Stimulated activated CD8-positive, alpha-beta memory T cell treated with anti-CD3 and anti-CD28 coated beads, Interleukin-7, amount 100 ng/mL, for 1 hour (primary cell): ENCODE measurements around the gene SERPINI1.

Experiments used
- DNase-seq, 2 donors: peaks; one replicate each; pipeline ENCODE4 v3.0.0-alpha.2; 2020; ENCODE audit warnings: low read depth in 2 of 2

Gene SERPINI1, protein sequence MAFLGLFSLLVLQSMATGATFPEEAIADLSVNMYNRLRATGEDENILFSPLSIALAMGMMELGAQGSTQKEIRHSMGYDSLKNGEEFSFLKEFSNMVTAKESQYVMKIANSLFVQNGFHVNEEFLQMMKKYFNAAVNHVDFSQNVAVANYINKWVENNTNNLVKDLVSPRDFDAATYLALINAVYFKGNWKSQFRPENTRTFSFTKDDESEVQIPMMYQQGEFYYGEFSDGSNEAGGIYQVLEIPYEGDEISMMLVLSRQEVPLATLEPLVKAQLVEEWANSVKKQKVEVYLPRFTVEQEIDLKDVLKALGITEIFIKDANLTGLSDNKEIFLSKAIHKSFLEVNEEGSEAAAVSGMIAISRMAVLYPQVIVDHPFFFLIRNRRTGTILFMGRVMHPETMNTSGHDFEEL

DNA sequence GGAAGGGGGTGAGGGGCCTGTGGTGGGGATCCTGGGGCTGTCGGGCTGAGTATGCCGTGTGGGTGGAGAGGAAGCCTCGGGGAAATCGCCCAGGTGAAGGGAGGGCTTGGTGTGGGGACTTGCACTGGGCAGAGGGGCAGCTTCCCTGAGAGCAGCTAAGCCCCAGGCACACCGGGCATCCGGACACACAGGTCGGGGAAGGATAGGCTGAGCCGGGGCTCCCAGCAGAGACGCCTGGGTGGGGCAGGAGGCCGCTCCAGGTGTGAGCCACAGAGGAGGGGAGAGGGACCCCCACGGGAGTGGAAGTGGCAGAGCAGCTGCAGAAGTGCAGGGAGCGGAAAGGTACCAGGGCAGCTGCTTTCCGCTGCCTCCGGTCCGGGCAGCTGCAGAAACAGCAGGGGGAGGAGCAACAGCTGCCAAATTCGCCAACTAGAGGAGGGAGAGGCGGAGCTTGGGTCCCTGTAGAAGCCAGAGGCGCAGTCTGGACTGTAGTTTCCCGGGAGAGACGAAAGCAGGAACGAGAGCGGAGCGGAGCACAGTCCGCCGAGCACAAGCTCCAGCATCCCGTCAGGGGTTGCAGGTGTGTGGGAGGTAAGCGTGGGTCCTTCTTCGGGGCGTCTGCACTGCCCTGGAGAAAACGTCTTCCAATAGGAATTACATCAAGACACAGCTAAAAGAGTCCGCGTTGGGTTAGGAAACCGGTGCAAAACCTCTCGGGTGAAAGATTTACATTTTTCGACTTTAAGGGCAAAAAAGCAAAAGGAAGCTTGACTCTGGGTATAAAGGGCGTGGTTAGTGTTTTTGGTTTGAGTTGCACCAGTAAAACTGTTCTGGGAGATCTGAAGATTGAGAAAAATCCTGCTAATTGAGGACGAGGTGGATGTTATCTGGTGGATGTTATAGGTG is at the start of gene SERPINI1:
Gene SERPINI1, plus strand, starts transcription at position 489 of the 906 bp plus-strand sequence. CDS start 53,408 bp downstream, outside the sequence.
- peak; percentile 49 to 53 for DNase-seq

DNA sequence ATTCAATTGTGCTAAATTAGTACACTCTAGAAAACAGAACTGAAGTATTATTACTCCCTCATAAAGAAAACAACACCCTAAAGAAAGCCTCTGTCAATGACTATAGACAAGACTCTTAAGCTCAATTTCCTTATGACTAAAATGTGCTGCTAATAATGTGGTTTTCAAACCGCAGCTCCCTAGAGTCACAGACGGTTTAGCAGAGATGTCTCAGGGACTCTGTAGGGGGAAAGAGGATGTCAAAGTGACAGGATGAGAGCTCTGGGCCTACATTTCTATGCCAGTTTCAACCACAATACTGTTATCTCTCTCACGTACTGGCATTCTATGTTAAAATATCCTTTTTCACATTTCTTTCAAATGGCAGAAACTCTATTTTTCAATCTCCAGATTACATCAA is 44.2 kb upstream of the SERPINI1 start:
- DNase-seq: peak in 1 of 2 donors; percentile 1

DNA sequence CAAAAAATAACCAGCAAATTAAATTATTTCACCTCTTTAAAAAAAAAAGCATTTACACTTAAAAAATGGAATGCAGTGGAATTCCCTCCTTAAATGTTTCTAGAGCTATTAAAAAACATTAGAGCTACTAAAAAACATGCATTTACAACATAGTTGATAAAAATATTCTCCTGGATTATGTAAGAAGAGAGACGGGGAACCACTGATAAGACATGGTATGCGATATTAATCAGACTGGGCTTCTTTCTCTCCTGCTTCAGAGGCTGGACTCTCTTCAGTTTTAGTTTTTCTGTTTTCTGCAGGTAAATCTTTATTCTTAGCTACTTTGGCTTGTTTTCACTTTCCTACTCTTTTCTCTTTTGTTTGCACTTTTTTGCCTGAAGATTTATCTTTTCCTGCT is 41.4 kb upstream of the SERPINI1 start:
- no peak for DNase-seq

DNA sequence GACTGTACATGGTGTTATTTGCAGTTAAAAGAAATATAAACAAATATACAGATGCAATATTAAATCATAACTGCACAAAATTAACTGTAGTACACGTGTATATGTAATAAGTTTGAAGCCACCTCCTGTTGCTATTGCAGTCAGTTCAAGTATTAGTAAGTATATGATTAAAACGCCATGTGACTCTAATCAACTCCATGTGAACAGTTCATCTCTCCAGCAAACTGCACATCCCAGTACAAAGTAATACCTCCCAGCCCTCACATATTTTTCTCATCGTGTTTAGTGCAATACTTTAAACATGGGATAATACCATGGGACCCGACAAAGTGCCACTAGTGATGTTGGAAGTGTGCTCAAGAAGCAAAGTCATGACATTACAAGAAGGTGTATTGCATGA is 35.5 kb upstream of the SERPINI1 start:
- DNase-seq: no peak

DNA sequence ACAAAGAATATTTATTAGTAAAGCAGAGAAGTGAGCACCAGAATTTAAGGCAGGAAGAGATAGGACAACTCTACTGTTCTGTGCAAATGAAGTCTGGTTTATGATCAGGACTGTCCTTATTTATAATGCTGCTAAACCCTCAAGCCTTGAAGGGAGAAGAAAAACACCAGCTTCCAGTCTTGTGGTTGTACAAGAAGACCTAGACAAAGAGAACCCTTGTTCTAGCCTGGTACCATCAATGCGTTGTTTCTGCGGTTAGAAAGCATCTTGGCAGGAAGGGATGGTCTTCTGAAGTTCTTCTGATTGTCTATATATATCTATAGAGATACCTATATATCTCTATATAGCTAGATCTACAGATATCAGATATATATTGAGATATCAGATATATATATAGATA is 34.6 kb upstream of the SERPINI1 start:
- no peak for DNase-seq

DNA sequence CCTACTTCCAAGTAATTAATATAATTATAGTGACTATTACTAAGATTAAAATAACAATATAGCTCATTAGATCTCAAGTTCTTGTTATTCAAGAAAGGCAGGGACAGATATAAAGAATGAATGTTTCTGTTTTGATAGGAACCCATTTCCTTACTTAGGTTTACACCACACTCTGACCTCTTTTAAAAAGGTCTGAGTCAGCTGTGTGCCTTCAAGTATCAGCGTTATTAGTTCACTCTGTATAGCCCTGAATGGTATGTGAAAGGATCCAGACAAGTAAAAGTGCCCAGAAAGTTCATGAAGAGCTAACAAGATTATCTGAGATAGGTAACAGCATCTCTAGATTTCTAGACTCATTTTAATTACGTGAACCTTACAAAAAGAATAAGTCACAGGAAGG is 29.7 kb upstream of the SERPINI1 start:
- DNase-seq: no peak

DNA sequence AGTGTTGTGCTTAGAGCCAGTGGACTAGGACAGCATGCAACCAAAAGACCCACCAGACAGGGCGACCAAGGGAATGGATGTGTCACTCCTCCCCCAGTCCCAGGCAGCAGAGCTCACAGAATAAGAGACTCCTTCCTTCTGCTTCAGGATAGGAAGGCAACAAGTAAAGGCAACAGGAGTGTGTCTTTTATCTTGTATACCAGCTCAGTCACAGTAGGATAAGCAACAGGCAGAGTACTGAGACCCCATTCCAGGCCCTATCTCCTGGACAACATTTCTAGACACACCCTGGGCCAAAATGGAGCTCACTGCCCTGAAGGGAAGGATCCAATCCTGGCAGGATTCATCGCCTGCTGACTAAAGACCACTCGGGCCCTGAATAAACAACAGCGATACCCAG is 25.8 kb upstream of the SERPINI1 start:
- no peak for DNase-seq

DNA sequence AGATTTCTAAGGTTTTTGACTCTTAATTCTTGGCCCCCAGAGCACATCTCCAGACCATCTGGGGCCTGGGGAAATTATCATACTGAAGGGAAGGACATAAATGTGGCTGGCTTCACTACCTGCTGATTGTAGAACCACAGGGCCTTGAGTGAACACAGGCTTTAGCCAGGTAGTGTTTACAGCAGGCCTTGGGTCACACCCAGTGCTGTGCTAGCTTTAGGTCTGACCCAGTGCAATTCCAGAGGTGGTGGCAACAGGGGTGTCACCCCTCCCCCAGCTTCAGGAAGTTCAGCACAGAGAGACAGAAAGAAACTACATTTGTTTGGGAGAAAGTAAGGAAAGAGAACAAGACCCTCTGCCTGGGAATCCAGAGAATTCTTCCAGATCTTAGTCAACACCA is 25.0 kb upstream of the SERPINI1 start:
- no peak for DNase-seq

DNA sequence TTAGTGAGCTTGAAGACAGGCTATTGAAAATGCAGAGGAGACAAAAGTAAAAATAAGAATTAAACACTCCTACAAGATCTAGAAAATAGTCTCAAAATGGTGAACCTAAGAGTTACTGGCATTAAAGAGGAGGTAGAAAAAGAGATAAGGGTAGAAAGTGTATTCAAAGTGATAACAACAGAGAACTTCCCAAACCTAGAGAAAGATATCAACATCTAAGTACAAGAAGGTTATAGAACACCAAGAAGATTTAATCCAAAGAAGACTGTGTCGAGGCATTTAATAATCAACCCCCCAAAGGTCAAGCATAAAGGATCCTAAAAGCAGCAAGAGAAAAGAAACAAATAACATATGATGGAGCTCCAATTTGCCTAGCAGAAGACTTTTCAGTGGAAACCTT is 24.1 kb upstream of the SERPINI1 start:
- DNase-seq: no peak

DNA sequence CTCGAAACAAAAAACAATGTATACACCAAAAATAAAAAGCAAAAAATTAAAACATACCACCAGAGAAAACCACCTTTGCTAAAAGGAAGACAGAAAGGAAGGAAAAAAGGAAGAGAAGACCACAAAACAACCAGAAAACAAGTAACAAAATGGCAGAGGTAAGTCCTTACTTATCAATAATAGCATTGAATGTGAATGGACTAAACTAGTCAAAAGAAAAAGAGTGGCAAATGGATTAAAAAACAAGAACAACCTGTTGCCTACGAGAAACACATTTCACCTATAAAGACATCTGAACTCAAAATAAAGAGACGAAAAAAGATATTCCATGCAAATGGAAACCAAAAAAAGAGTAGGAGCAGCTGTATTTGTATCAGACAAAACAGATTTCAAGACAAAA is 23.1 kb upstream of the SERPINI1 start:
- no peak for DNase-seq

DNA sequence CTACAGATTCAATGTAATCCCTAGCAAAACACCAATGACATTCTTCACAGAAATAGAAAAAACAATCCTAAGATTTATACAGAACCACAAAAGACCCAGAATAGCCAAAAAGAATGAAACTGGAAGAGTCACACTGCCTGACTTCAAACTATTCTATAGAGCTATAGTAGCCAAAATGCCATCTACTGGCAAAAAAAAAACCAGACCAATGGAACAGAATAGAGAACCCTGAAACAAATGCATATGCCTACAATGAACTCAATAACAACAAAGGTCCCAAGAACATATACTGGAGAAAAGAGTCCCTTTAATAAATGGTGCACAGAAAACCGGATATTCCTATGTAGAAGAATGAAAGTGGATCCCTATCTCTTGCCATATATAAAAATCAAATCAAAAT is 20.6 kb upstream of the SERPINI1 start:
- no peak for DNase-seq

DNA sequence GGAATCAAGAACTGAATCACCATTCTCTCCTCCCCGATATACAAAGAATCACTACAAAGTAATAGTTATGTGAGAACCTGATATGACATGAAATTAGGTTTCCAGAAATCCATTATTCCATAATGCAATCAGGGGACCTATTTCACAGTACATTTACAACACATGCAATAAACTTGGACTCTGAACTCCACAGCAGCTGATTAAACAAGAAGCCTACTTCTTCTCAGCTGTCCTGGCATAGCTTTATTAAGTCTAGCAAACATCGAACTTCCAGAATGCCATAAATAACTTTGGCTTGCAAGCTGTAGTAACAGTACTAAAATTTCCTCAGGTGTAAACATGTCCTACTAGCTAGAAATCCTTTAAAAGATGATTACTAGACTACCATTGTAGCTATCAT is 18.6 kb upstream of the SERPINI1 start:
- DNase-seq: no peak

DNA sequence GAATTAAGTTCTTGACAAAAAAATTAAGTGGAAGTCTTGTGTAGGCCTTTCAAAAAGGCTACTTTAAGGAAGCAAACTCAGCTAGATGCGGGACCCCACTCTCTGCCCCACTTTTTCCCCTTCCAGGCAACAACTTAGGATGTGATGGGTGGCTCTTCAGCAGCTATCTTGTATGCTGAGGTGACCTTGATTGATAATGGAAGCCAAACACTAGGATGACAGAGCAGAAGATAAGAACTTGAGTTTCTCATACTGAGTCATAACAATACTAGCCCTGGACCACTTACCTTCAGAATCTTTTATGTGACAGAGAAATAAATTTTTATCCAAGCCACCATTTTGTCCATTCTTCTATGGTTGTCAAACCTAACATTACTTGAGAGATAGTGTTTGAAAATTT is 16.9 kb upstream of the SERPINI1 start:
- no peak for DNase-seq

DNA sequence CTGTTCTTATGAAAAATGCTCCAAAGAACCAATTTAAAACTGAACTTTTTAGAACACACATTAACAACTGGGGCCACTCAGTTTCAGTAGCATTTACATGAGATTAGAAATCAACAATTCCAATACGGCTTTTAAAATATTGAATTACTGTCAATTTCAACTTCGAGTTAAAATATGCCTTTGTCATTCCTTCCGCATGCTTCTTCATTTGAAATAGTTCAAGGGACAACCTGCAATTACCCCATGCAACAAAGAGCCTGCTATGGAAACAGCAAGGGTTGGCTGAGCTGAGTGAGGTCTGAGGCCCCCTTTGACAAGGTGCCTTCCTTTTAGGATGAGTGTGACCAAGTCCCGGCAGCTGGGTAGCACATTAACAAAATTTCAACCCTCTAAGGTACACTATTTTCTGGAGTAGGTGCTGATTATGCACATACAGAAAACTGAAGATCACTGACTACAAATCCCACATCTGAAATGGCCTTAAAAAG is 12.5 kb upstream of the SERPINI1 start:
- DNase-seq: no peak

DNA sequence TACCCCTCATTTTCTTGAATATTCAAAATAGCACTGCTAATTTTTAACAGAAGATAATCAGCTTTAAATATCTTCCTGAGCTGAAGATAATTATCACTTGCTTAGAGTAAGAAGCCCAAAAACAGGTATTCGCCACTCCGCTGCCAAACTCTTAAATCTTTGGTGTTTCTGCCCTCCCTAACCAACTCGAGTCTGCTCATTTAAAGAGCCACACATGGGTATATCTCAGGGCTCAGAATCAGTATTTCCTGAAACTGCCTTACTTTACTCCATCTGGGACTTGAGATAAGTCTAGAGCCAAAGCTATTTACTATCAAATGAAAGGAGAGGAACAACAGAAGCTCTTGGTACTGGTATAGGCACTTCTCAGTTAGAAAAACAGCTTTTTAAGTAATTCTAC is 11.6 kb upstream of the SERPINI1 start:
- DNase-seq: no peak

DNA sequence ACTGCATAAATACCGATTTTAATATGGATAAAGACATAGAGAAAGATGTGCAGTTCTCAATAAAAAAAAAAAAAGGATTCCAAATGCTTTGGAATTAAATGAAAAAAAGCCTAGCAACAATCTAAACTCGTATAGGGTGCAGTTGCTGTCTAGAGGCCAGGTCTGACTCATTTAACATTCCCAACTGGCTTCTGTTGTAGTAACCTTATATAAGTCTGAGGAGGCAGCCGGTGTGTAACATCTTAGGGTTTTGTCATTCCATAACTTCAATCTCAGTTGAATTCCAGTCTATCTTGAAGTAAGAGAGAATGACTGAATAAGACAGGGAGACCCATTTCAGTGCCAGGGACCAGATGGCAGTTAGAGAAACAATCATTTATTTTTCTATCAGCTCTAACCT is 7.3 kb upstream of the SERPINI1 start:
- no peak for DNase-seq

DNA sequence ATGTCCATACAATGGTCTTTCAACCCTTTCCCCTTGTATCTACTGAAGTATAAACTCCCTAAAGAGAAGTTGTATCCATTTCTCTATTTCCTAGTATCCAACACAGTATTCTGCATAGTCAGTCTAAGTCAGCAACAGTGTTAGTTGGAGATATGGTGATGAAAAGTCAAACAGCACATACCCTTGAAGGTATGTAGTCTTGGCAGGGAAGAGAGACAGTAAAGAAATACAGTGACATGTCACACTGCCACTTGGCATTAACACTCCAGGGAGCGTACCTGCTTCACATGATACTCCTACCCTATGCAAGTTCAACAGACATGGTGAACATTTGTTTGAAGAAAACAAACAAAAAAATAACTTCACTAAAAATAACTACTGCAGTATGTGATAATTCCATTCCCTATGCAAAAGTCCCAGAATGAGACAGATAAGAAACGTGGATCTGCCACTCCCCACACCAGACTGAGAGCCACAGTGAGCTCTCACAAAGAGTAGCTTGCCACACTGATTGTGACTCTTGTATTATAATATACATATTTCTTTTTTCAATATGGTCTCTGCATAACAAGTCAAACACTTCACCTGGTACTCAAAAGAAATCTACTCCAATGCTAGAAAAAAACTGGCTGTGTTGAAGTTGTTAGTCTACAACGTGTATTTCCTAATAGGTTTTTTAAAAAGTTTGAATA is 6.7 kb upstream of the SERPINI1 start:
- no peak for DNase-seq

DNA sequence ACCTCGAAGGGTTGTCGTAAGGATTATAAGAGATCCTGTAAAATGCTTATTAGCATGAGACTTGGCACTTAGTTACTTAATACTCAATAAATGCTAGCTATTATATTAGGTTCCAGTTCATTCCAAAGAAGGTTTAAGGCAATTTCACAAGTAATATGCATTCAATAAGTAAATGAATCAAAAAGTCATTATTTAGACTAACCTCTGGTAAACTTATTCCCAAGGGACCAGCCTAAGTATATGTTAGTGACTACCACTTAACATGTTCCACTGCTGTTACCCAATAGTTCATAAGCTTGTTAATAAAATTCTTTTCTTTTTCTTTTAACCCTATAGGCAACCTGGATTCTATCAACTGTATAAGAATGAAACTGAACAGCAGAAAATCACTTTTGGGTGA is 5.9 kb upstream of the SERPINI1 start:
- no peak for DNase-seq

DNA sequence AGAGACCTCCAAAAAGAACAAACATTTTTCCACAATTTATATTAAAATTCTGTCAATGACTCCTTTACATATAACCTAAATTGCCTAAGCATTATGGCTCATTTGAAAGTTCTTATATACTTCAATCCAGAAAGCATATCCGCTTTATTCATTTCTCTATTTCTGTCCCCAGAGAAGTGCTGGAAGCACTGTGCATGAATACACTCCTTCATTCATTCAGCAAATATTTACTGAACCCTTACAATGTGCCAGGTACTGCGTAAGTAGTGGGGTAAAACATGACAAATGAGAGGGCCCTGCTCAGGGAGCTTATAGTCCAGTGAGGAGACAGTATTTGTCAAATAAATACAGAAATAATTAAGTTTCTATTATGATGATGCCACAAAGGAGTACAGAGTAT is 4.1 kb upstream of the SERPINI1 start:
- DNase-seq: no peak

DNA sequence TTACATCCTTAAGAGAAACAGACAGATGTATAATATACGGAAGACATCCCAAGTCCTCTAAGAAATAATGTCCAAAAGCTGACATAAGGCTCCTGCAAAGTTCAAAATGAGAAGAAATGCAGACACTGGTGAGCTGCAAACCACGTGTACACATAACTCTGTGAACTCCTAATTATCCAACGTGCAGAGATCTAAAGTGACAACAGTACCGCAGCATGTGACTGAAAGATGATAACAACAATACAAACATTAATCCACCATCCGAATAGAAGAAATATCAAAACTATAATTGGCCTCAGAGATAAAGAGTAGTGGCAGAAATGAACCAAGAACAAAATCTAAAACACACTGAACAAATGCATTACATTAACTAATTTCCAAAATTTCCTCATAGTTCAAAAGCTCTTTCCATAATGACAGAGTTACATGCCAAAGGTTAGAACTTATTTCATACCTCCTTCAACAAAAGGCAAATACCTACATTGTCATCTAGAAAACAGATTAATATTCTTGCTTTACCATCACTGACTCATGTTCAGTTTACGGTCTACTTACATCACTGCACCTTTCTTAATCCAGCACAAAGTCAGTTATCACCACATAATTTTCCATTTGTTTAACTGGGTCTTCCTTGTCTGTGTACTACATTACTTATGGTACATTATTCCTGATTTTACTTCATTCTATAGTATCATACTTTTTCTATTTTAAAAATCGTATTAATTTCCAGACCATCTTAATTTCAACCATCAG is 3.0 kb upstream of the SERPINI1 start:
- no peak for DNase-seq

DNA sequence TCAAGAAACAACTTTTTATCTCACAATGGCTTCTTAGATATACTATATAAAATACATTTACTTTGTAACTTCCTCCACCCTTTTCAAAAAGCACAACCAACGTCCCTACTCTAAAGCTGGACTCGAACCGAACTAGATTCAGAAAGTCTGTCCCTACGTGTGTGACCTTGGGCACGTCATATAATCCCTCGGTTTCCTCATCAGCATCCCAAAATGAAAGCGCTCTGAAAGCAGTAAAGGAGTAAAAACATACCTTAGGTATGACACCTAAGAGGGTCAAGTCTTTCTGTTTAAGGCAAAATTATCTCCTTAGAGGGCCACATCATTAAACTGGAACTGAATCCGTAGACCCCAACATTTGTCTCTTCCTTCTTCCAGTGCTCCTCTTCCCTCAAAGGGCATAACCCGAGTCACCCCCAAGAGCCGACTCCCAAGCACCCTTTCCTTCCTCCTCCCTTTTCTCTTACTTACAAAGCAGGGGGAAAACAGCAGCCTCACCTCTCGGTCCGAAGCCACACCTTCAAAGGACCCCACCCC is 1.5 kb upstream of the SERPINI1 start:
- no peak for DNase-seq
